Activated B cell treated with CpG ODN at 0.5 μM for 24 hours (primary cell): ENCODE measurements around the gene ADGRG6. TPM values are rescaled to one million over a fixed set of nuclear protein-coding genes. Genes with fewer than 3 reads are reported as not detected.

Experiments used
- ATAC-seq: fragments of 200-7000 bp; cut with Tn5 transposase; one replicate; pipeline ENCODE4 v1.10.0; 2021; ENCODE audit warnings: low read depth, mild to moderate bottlenecking, moderate library complexity
- CTCF ChIA-PET: fragments of 350-600 bp; sonication (Branson Sonifier 250); formaldehyde crosslinking; loops from one replicate; lab custom pipeline; 2021; ENCODE audit warnings: antibody characterized with exemption; lab: Charles Lee
- POLR2A ChIA-PET: fragments of 350-600 bp; sonication (Branson Sonifier 250); formaldehyde crosslinking; loops from one replicate; lab custom pipeline; 2021; ENCODE audit warnings: antibody characterized with exemption; lab: Charles Lee
- DNase-seq: peaks from one replicate; pipeline ENCODE4 v3.0.0; 2022
- H3K27ac Mint-ChIP-seq: one replicate; pipeline ENCODE4 v1.8.0; 2020; ENCODE audit warnings: mixed read lengths
- H3K27me3 Mint-ChIP-seq: one replicate; pipeline ENCODE4 v1.8.0; 2021; ENCODE audit warnings: mixed read lengths
- H3K36me3 Mint-ChIP-seq: one replicate; pipeline ENCODE4 v1.8.0; 2021; ENCODE audit warnings: low read depth, mixed read lengths
- H3K4me1 Mint-ChIP-seq: one replicate; pipeline ENCODE4 v1.8.0; 2021; ENCODE audit warnings: mixed read lengths
- H3K4me3 Mint-ChIP-seq: one replicate; pipeline ENCODE4 v1.8.0; 2020; ENCODE audit warnings: mild to moderate bottlenecking, mixed read lengths
- H3K9me3 Mint-ChIP-seq: one replicate; pipeline ENCODE4 v1.8.0; 2020; ENCODE audit warnings: mixed read lengths
- CTCF ChIP-seq: fragments of 200-600 bp; IDR thresholded peaks from one replicate; pipeline ENCODE4 v1.8.0; 2022; ENCODE audit warnings: antibody characterized with exemption, mild to moderate bottlenecking
- intact Hi-C: fragments of 100-400 bp; cut with micrococcal nuclease; formaldehyde crosslinking; loops from one replicate; pipeline ENCODE4 v1.15.1; 2024
- total RNA-seq: library from RNA; stranded (reverse); gene quantifications from 2 replicates; pipeline ENCODE4 v1.2.3, GENCODE V29; 2022

The ADGRG6 gene
- total RNA-seq, 1 donor from 2014 or later: not detected

- POLR2A ChIA-PET: no interaction called here
- CTCF ChIA-PET: no interaction called here
- DNase-seq (no peak), ATAC-seq (no peak)
- Mint-ChIP-seq H3K36me3 (no peaks in the 10 kb centered on the region), H3K27me3 (no peaks in the 10 kb centered on the region), H3K4me1 (no peaks in the 10 kb centered on the region), H3K27ac (no peak overlapping the region), H3K9me3 (no peaks in the 10 kb centered on the region), H3K4me3 (no peak overlapping the region)
- intact Hi-C loops: no loop called here
- TF ChIP-seq CTCF: no peak
Observed at GRCh38 chr6:142372348-142372747, 70.5 kb downstream of the ADGRG6 start.

GRCh38 chr6:142373268-142374090 lies 71.7 kb downstream of the ADGRG6 start:
- DNase-seq (no peak), ATAC-seq (no peak)
- Mint-ChIP-seq H3K36me3 (no peaks in the 10 kb centered on the region), H3K4me1 (no peaks in the 10 kb centered on the region), H3K9me3 (no peaks in the 10 kb centered on the region), H3K4me3 (no peak overlapping the region), H3K27ac (no peak overlapping the region), H3K27me3 (no peaks in the 10 kb centered on the region)
- TF ChIP-seq CTCF: no peak
- intact Hi-C loops: no loop called here
- ChIA-PET POLR2A (no interaction called here), CTCF (no interaction called here)

- Mint-ChIP-seq H3K27me3 (no peaks in the 10 kb centered on the region), H3K9me3 (no peaks in the 10 kb centered on the region), H3K36me3 (no peaks in the 10 kb centered on the region), H3K27ac (no peak overlapping the region), H3K4me3 (no peak overlapping the region), H3K4me1 (no peaks in the 10 kb centered on the region)
- ChIA-PET POLR2A (no interaction called here), CTCF (no interaction called here)
- intact Hi-C loops: no loop called here
- no peak for TF ChIP-seq CTCF
- DNase-seq (no peak), ATAC-seq (no peak)
Observed at GRCh38 chr6:142374091-142374770, 72.4 kb downstream of the ADGRG6 start.

- ChIA-PET CTCF (no interaction called here), POLR2A (no interaction called here)
- H3K36me3 Mint-ChIP-seq: no peaks in the 10 kb centered on the region
Observed at GRCh38 chr6:142374965-142375733, 73.3 kb downstream of the ADGRG6 start.

More at GRCh38 chr6:142374965-142375733, 73.3 kb downstream of the ADGRG6 start:
- intact Hi-C loops: no loop called here
- Mint-ChIP-seq H3K4me3 (no peak overlapping the region), H3K9me3 (no peaks in the 10 kb centered on the region), H3K27me3 (no peaks in the 10 kb centered on the region), H3K27ac (no peak overlapping the region), H3K4me1 (no peaks in the 10 kb centered on the region)
- DNase-seq (no peak), ATAC-seq (no peak)
- no peak for TF ChIP-seq CTCF
